Fibroblast of lung (primary cell): ENCODE measurements around the gene NODAL. TPM values are rescaled to one million over a fixed set of nuclear protein-coding genes. Genes with fewer than 3 reads are reported as not detected.
A peak's percentile ranks its signal among the peaks of the same experiment; 100 is the strongest.

Source experiments
- DNase-seq, 2 donors: peaks; one replicate each; pipeline versions ENCODE4 v3.0.0 to v3.0.0-alpha.2; 2010; ENCODE audit warnings: low read depth in 2 of 2
- H2AFZ ChIP-seq: 2 replicates; pipeline ENCODE4 v1.5.1; 2012; ENCODE audit warnings: low read length, control low read depth, inconsistent platforms
- H3K27ac ChIP-seq: 2 replicates; pipeline ENCODE4 v1.5.1; 2011; ENCODE audit warnings: low read length, control low read depth; ENCODE audit not compliant: insufficient read depth
- H3K27me3 ChIP-seq: 2 replicates; pipeline ENCODE4 v1.5.1; 2011; ENCODE audit warnings: mild to moderate bottlenecking, low read length; ENCODE audit not compliant: control insufficient read depth, insufficient read depth
- H3K36me3 ChIP-seq: 2 replicates; pipeline ENCODE4 v1.5.1; 2011; ENCODE audit warnings: low read length; ENCODE audit not compliant: control insufficient read depth, insufficient read depth
- H3K4me1 ChIP-seq: 2 replicates; pipeline ENCODE4 v1.5.1; 2011; ENCODE audit warnings: low read length; ENCODE audit not compliant: control insufficient read depth, insufficient read depth; ENCODE audit errors: extremely low read depth
- H3K4me2 ChIP-seq: 2 replicates; pipeline ENCODE4 v1.5.1; 2011; ENCODE audit warnings: low read length, control low read depth; ENCODE audit not compliant: insufficient read depth; ENCODE audit errors: extremely low read depth
- H3K4me3 ChIP-seq, 4 experiments: fragments of 200-600 bp in 1 of 4; sonication (generic) in 1 of 4; replicated peaks in 1 of 4; 2 replicates each; pipeline ENCODE4 v1.5.1; 2011 to 2016; ENCODE audit warnings: low read length in 4 of 4, low read depth in 3 of 4, mild to moderate bottlenecking in 3 of 4, control low read depth in 2 of 4, inconsistent platforms in 1 of 4, mixed read lengths in 1 of 4; ENCODE audit not compliant: insufficient read depth in 1 of 4; ENCODE audit errors: control extremely low read depth in 1 of 4
- H3K79me2 ChIP-seq: 2 replicates; pipeline ENCODE4 v1.5.1; 2012; ENCODE audit warnings: mild to moderate bottlenecking, low read length, inconsistent platforms; ENCODE audit not compliant: control insufficient read depth, insufficient read depth
- H3K9ac ChIP-seq: 2 replicates; pipeline ENCODE4 v1.5.1; 2011; ENCODE audit warnings: mild to moderate bottlenecking, low read length, control low read depth; ENCODE audit not compliant: insufficient read depth
- H3K9me3 ChIP-seq: 2 replicates; pipeline ENCODE4 v1.5.1; 2012; ENCODE audit warnings: low read depth, low read length; ENCODE audit not compliant: control insufficient read depth, insufficient read depth
- H4K20me1 ChIP-seq: 2 replicates; pipeline ENCODE4 v1.5.1; 2011; ENCODE audit warnings: low read length; ENCODE audit not compliant: control insufficient read depth, insufficient read depth; ENCODE audit errors: extremely low read depth
- EZH2 ChIP-seq: IDR thresholded peaks from 2 replicates; pipeline ENCODE4 v1.5.1; 2012; ENCODE audit warnings: low read length, control low read depth, mild to moderate bottlenecking; ENCODE audit errors: missing control alignments
- polyA plus RNA-seq, 2 donors: library from polyadenylated mRNA; depleted of rRNA in 1 of 2; stranded (reverse) in 1 of 2; unstranded in 1 of 2; fragments of >200 nt; gene quantifications; 2 replicates each; pipeline ENCODE4 v1.2.1, GENCODE V29; 2011 to 2012; ENCODE audit warnings: missing spikeins in 1 of 2
- total RNA-seq: library from RNA; depleted of rRNA; stranded (reverse); fragments of >200 nt; gene quantifications from 2 replicates; pipeline ENCODE4 v1.2.1, GENCODE V29; 2014
- TF ChIP-seq, protein P1 (sequence below), 2 donors: IDR thresholded peaks in 1 of 2; conservative IDR thresholded peaks in 1 of 2; 1 replicate in 1 of 2; 2 replicates in 1 of 2; pipeline ENCODE4 v1.5.1; 2011 to 2012; ENCODE audit warnings: low read length in 2 of 2, control low read depth in 1 of 2, inconsistent platforms in 1 of 2, low read depth in 1 of 2, mild to moderate bottlenecking in 1 of 2

Gene NODAL
- total and polyA plus RNA-seq, 2 donors (not counting 1 experiment from before 2014, with no cell fraction given): not detected

DNA sequence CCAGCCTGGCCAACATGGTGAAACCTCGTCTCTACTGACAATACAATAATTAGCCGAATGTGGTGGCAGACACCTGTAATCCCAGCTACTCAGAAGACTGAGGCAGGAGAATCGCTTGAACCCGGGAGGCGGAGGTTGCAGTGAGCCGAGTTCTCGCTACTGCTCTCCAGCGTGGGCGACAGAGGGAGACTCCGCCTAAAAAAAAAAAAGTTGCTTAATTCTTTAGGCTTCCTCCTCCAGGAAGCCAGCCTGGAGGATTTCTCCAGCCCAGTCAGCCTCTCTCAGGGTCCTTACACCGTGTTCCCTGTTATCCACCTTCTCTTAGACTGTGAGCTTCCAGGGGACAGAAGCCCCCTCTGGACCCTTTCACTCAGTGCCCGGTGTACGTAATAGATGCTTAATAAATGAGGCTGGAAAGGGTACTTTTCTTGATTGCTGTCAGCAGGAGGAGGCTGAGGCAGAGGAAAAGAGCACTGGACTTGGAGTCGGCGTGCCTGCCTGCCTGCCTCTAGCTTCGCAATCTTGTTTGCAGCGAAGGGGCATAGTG lies 16.4 kb upstream of the NODAL start:
- Histone ChIP-seq H3K4me2 (peak overlapping the region; percentile 59), H3K27ac (no peak overlapping the region), H3K4me3 (peak overlapping the region in 1 of 4 experiments; percentile 22), H3K79me2 (no peaks in the 10 kb centered on the region), H2AFZ (no peak overlapping the region), H3K36me3 (no peaks in the 10 kb centered on the region), H3K4me1 (peaks cover 2% of the 10 kb centered on the region), H3K27me3 (no peaks in the 10 kb centered on the region), H4K20me1 (no peaks in the 10 kb centered on the region), H3K9me3 (no peaks in the 10 kb centered on the region), H3K9ac (peak overlapping the region; percentile 30)
- no peak for TF ChIP-seq EZH2
- TF ChIP-seq, protein P1, sequence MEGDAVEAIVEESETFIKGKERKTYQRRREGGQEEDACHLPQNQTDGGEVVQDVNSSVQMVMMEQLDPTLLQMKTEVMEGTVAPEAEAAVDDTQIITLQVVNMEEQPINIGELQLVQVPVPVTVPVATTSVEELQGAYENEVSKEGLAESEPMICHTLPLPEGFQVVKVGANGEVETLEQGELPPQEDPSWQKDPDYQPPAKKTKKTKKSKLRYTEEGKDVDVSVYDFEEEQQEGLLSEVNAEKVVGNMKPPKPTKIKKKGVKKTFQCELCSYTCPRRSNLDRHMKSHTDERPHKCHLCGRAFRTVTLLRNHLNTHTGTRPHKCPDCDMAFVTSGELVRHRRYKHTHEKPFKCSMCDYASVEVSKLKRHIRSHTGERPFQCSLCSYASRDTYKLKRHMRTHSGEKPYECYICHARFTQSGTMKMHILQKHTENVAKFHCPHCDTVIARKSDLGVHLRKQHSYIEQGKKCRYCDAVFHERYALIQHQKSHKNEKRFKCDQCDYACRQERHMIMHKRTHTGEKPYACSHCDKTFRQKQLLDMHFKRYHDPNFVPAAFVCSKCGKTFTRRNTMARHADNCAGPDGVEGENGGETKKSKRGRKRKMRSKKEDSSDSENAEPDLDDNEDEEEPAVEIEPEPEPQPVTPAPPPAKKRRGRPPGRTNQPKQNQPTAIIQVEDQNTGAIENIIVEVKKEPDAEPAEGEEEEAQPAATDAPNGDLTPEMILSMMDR (conservative IDR thresholded peaks at IDR 0.05 in 1 of 2, IDR thresholded peaks at IDR 0.05 in 1 of 2; ENCODE audit: low read depth in 1 of 2, low read length in 2 of 2): peak in 1 of 2 donors; percentile 0
- DNase-seq: no peak

DNA sequence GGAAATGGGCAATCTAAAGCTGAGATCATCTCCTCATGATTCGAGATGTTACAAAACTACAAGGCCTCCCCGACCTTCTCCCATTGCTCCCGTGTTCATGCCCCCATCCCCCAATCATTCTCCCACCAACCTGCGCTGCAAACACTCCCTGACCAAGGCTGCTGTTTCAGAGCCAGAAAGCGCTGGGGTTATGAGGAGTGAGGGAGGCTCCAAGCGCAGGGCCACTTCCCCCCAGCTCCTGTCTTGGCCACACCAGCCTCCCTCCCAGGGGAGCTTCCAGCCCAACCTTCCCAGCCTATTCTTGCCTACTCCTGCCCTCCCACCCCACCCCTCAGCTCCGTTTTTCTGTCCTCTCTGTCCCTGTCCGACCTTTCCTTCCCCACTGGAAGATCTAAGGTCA lies 14.7 kb upstream of the NODAL start:
- Histone ChIP-seq H3K9ac (no peak overlapping the region), H3K9me3 (no peaks in the 10 kb centered on the region), H3K4me1 (peaks cover 2% of the 10 kb centered on the region), H3K4me2 (no peak overlapping the region), H3K27ac (no peak overlapping the region), H3K27me3 (no peaks in the 10 kb centered on the region), H2AFZ (no peak overlapping the region), H4K20me1 (no peaks in the 10 kb centered on the region), H3K79me2 (no peaks in the 10 kb centered on the region), H3K36me3 (no peaks in the 10 kb centered on the region), H3K4me3 (no peak overlapping the region)
- TF ChIP-seq, protein P1 (conservative IDR thresholded peaks at IDR 0.05 in 1 of 2, IDR thresholded peaks at IDR 0.05 in 1 of 2; ENCODE audit: low read depth in 1 of 2, low read length in 2 of 2): no peak
- no peak for TF ChIP-seq EZH2
- DNase-seq: no peak

DNA sequence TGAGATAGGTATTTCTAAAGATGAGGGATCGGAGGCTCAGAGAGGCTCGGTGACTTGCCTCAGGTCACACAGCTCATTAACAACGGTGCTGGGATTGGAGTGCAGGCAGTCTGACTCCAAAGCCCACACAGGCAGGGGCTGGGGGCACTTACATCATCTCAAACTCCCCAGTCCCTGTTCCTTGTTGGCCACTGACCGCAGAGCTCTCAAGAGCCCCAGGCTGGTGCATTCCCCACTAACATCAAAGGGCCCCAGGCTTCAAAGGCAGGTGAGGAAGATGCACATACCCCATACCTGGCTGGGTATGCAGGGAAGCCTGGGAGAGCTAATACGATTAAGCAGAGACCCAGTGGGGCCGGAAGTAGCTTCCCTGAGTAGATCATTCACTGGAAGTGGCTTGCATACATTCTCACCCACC lies 13.7 kb upstream of the NODAL start:
- Histone ChIP-seq H3K27ac (no peak overlapping the region), H3K36me3 (no peaks in the 10 kb centered on the region), H3K27me3 (peaks cover 2% of the 10 kb centered on the region), H3K79me2 (no peaks in the 10 kb centered on the region), H3K4me3 (no peak overlapping the region), H3K4me2 (no peak overlapping the region), H4K20me1 (no peaks in the 10 kb centered on the region), H3K9me3 (no peaks in the 10 kb centered on the region), H2AFZ (no peak overlapping the region), H3K4me1 (peaks cover 2% of the 10 kb centered on the region), H3K9ac (no peak overlapping the region)
- no peak for DNase-seq
- TF ChIP-seq, protein P1 (conservative IDR thresholded peaks at IDR 0.05 in 1 of 2, IDR thresholded peaks at IDR 0.05 in 1 of 2; ENCODE audit: low read depth in 1 of 2, low read length in 2 of 2): no peak
- no peak for TF ChIP-seq EZH2
